SK-N-SH (cell line): ENCODE results near the gene PHEX. TPM values are rescaled to one million over a fixed set of nuclear protein-coding genes. Genes with fewer than 3 reads are reported as not detected.

ENCODE experiments used
- CTCF ChIA-PET: fragments of 300-600, 350-600 bp; formaldehyde crosslinking; extraction: SDS; loops from one replicate; lab custom pipeline; 2021; lab: Yijun Ruan, JAX
- POLR2A ChIA-PET: fragments of 350-600 bp; sonication (Branson Sonifier 250); formaldehyde crosslinking; extraction: SDS; loops from one replicate; lab custom pipeline; 2020; ENCODE audit warnings: antibody characterized with exemption, inconsistent platforms; lab: Yijun Ruan, JAX
- DNase-seq: peaks from one replicate; pipeline ENCODE4 v3.0.0; 2012
- H2AFZ ChIP-seq: fragments of 200-600 bp; sonication (generic); 2 replicates; pipeline ENCODE4 v1.8.1; 2016; ENCODE audit warnings: antibody characterized with exemption, mild to moderate bottlenecking, low read depth
- H3F3A ChIP-seq: fragments of 200-600 bp; sonication (generic); replicated peaks from 2 replicates; pipeline ENCODE3; 2016; ENCODE audit warnings: antibody characterized with exemption, mild to moderate bottlenecking; ENCODE audit not compliant: insufficient read depth
- H3K27ac ChIP-seq, 2 experiments: fragments of 200-500 bp in 1 of 2; fragments of 200-600 bp in 1 of 2; sonication (Bioruptor generic) in 1 of 2; sonication (generic), shearing (Covaris generic) in 1 of 2; 2 replicates each; pipeline versions ENCODE4 v1.5.1 to v1.6.1; 2014 to 2016; ENCODE audit warnings: low read depth in 2 of 2, inconsistent platforms in 1 of 2, low read length in 1 of 2, mild to moderate bottlenecking in 1 of 2, mixed read lengths in 1 of 2
- H3K27me3 ChIP-seq: fragments of 200-600 bp; sonication (generic), shearing (Covaris generic); 2 replicates; pipeline ENCODE4 v1.6.1; 2016; ENCODE audit warnings: mixed run types; ENCODE audit not compliant: insufficient read depth
- H3K36me3 ChIP-seq, 2 experiments: fragments of 200-500 bp in 1 of 2; fragments of 200-600 bp in 1 of 2; sonication (Bioruptor generic) in 1 of 2; sonication (generic) in 1 of 2; replicated peaks in 1 of 2; 2 replicates each; pipeline versions ENCODE3 to v1.5.1; 2014 to 2016; ENCODE audit warnings: low read length in 1 of 2, mild to moderate bottlenecking in 1 of 2; ENCODE audit not compliant: insufficient read depth in 2 of 2, control insufficient read depth in 1 of 2
- H3K4me1 ChIP-seq, 2 experiments: fragments of 200-500 bp in 1 of 2; fragments of 200-600 bp in 1 of 2; sonication (Bioruptor generic) in 1 of 2; sonication (generic), shearing (Covaris generic) in 1 of 2; 2 replicates each; pipeline versions ENCODE4 v1.5.1 to v1.6.1; 2014 to 2016; ENCODE audit warnings: low read depth in 1 of 2, low read length in 1 of 2, mixed run types in 1 of 2; ENCODE audit not compliant: insufficient read depth in 2 of 2, control insufficient read depth in 1 of 2
- H3K4me2 ChIP-seq: fragments of 200-600 bp; sonication (generic), shearing (Covaris generic); 2 replicates; pipeline ENCODE4 v1.6.1; 2017; ENCODE audit warnings: mixed run types
- H3K4me3 ChIP-seq, 2 experiments: fragments of 200-500 bp in 1 of 2; fragments of 200-600 bp in 1 of 2; sonication (Bioruptor generic) in 1 of 2; sonication (generic), shearing (Covaris generic) in 1 of 2; 2 replicates each; pipeline versions ENCODE4 v1.5.1 to v1.8.1; 2014 to 2016; ENCODE audit warnings: low read depth in 2 of 2, inconsistent platforms in 1 of 2, low read length in 1 of 2, mild to moderate bottlenecking in 1 of 2, mixed read lengths in 1 of 2, moderate library complexity in 1 of 2
- H3K79me2 ChIP-seq: fragments of 200-600 bp; sonication (generic); 2 replicates; pipeline ENCODE4 v1.8.1; 2017; ENCODE audit warnings: mild to moderate bottlenecking; ENCODE audit not compliant: insufficient read depth
- H3K9ac ChIP-seq: fragments of 200-600 bp; sonication (generic); 2 replicates; pipeline ENCODE4 v1.6.1; 2017; ENCODE audit warnings: mixed run types
- H3K9me2 ChIP-seq: fragments of 200-600 bp; sonication (generic); 2 replicates; pipeline ENCODE4 v1.6.1; 2017; ENCODE audit warnings: mixed run types
- H3K9me3 ChIP-seq: fragments of 200-600 bp; sonication (generic); 2 replicates; pipeline ENCODE4 v1.6.1; 2017; ENCODE audit warnings: mixed run types, mild to moderate bottlenecking, moderate library complexity
- H4K20me1 ChIP-seq: fragments of 200-600 bp; sonication (generic); 2 replicates; pipeline ENCODE4 v1.6.1; 2017; ENCODE audit warnings: mild to moderate bottlenecking, mixed run types; ENCODE audit not compliant: insufficient read depth
- ELF1 ChIP-seq: IDR thresholded peaks from 2 replicates; pipeline ENCODE4 v1.4.0; 2012
- FOXM1 ChIP-seq: IDR thresholded peaks from 2 replicates; pipeline ENCODE4 v1.4.0; 2012; ENCODE audit warnings: low read depth, mild to moderate bottlenecking
- NFIC ChIP-seq: IDR thresholded peaks from 2 replicates; pipeline ENCODE4 v1.4.0; 2012; ENCODE audit warnings: borderline replicate concordance
- POLR2AphosphoS5 ChIP-seq: IDR thresholded peaks from 2 replicates; pipeline ENCODE4 v1.6.1; 2012; ENCODE audit warnings: low read depth, low read length
- RAD21 ChIP-seq: IDR thresholded peaks from 2 replicates; pipeline ENCODE4 v1.6.1; 2012; ENCODE audit warnings: mild to moderate bottlenecking, low read length
- RCOR1 ChIP-seq: fragments of 150-350 bp; IDR thresholded peaks from 2 replicates; pipeline ENCODE4 v1.6.1; 2017; ENCODE audit warnings: antibody characterized with exemption, low read length
- SIN3A ChIP-seq: IDR thresholded peaks from 2 replicates; pipeline ENCODE4 v1.6.1; 2012; ENCODE audit warnings: low read depth, mild to moderate bottlenecking, low read length, moderate library complexity, borderline replicate concordance
- SMC3 ChIP-seq: IDR thresholded peaks from 2 replicates; pipeline ENCODE4 v1.6.1; 2012; ENCODE audit warnings: low read depth, low read length, improper control_type of control experiment
- TAF1 ChIP-seq: IDR thresholded peaks from 2 replicates; pipeline ENCODE4 v1.6.1; 2012; ENCODE audit warnings: low read depth, mild to moderate bottlenecking, low read length, moderate library complexity, borderline replicate concordance
- TCF12 ChIP-seq: IDR thresholded peaks from 2 replicates; pipeline ENCODE4 v1.4.0; 2012
- WGBS: methylation state at CpG from one replicate; pipeline ENCODE4 v1.1.6; 2017; ENCODE audit warnings: low lambda C conversion rate; 5-methylcytosine and 5-hydroxymethylcytosine counted together
- polyA plus RNA-seq, 3 experiments: library from polyadenylated mRNA; depleted of rRNA; stranded (reverse); fragments of >200 nt; gene quantifications; 2 replicates each; pipeline ENCODE4 v1.2.3, GENCODE V29; 2012
- TF ChIP-seq, protein P1 (sequence below): IDR thresholded peaks from 2 replicates; pipeline ENCODE4 v1.4.0; 2012; ENCODE audit warnings: low read depth, borderline replicate concordance
- TF ChIP-seq, protein P2 (sequence below): IDR thresholded peaks from 2 replicates; pipeline ENCODE4 v1.6.1; 2012; ENCODE audit warnings: mild to moderate bottlenecking, low read depth, low read length, moderate library complexity
- TF ChIP-seq, protein P3 (sequence below): fragments of 150-350 bp; IDR thresholded peaks from 2 replicates; pipeline ENCODE4 v1.6.1; 2016; ENCODE audit warnings: mild to moderate bottlenecking, low read depth, low read length
- TF ChIP-seq, protein P4 (sequence below): fragments of 200-600 bp; sonication (generic); IDR thresholded peaks from 2 replicates; pipeline ENCODE4 v1.6.1; 2017; ENCODE audit warnings: antibody characterized with exemption, mild to moderate bottlenecking, moderate library complexity

Gene PHEX
- polyA plus RNA-seq, 1 of the 3 experiments (the other 2 are of a cell fraction) = 0.35 TPM

DNA sequence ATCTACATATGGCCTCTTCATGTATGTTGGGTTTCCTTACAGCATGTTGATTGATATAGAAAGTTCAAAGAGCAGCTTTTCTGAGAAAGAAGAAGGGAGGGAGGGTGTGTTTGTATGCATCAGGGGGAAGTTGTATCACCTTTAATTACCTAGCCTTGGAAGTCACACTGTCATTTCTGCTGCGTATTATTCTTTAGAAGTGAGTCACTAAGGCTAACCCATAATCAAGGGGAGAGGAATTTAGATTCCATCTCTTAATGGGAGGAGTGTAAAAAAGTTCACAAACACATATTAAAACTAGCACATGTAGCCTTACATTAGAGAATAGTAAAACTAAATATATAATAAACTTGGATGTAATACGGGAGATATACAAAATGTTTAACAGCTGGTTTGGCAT is 154.0 kb downstream of the PHEX start:
- no peak overlapping the region for H2AFZ ChIP-seq
- no peak overlapping the region for H3K4me2 ChIP-seq
- no peaks in the 10 kb centered on the region for H3K9me3 ChIP-seq
- H3K79me2 ChIP-seq = no peaks in the 10 kb centered on the region
- H3K9me2 ChIP-seq = no peaks in the 10 kb centered on the region
- H3K27me3 ChIP-seq = no peaks in the 10 kb centered on the region
- H3K9ac ChIP-seq = no peak overlapping the region
- no peaks in the 10 kb centered on the region for H4K20me1 ChIP-seq
- H3K27ac ChIP-seq = no peak overlapping the region
- H3K4me1 ChIP-seq = no peaks in the 10 kb centered on the region
- CTCF ChIA-PET = interaction anchor here (1.7 kb wide), 1 partner anchor 201 kb away, joined by 3 read pairs; no protein-coding TSS in a partner anchor
- H3F3A ChIP-seq = no peaks in the 10 kb centered on the region
- no peak for DNase-seq
- POLR2A ChIA-PET = no interaction called here
- no peak overlapping the region for H3K4me3 ChIP-seq
- WGBS = 57% methylated on average over 2 of the region's 2 CpGs
- no peaks in the 10 kb centered on the region for H3K36me3 ChIP-seq
- TF ChIP-seq, protein P1, sequence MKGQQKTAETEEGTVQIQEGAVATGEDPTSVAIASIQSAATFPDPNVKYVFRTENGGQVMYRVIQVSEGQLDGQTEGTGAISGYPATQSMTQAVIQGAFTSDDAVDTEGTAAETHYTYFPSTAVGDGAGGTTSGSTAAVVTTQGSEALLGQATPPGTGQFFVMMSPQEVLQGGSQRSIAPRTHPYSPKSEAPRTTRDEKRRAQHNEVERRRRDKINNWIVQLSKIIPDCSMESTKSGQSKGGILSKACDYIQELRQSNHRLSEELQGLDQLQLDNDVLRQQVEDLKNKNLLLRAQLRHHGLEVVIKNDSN = no peak
- no peak for TF ChIP-seq RAD21
- TF ChIP-seq, protein P2, sequence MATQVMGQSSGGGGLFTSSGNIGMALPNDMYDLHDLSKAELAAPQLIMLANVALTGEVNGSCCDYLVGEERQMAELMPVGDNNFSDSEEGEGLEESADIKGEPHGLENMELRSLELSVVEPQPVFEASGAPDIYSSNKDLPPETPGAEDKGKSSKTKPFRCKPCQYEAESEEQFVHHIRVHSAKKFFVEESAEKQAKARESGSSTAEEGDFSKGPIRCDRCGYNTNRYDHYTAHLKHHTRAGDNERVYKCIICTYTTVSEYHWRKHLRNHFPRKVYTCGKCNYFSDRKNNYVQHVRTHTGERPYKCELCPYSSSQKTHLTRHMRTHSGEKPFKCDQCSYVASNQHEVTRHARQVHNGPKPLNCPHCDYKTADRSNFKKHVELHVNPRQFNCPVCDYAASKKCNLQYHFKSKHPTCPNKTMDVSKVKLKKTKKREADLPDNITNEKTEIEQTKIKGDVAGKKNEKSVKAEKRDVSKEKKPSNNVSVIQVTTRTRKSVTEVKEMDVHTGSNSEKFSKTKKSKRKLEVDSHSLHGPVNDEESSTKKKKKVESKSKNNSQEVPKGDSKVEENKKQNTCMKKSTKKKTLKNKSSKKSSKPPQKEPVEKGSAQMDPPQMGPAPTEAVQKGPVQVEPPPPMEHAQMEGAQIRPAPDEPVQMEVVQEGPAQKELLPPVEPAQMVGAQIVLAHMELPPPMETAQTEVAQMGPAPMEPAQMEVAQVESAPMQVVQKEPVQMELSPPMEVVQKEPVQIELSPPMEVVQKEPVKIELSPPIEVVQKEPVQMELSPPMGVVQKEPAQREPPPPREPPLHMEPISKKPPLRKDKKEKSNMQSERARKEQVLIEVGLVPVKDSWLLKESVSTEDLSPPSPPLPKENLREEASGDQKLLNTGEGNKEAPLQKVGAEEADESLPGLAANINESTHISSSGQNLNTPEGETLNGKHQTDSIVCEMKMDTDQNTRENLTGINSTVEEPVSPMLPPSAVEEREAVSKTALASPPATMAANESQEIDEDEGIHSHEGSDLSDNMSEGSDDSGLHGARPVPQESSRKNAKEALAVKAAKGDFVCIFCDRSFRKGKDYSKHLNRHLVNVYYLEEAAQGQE = no peak
- no peak for TF ChIP-seq ELF1
- TF ChIP-seq TAF1 = no peak

DNA sequence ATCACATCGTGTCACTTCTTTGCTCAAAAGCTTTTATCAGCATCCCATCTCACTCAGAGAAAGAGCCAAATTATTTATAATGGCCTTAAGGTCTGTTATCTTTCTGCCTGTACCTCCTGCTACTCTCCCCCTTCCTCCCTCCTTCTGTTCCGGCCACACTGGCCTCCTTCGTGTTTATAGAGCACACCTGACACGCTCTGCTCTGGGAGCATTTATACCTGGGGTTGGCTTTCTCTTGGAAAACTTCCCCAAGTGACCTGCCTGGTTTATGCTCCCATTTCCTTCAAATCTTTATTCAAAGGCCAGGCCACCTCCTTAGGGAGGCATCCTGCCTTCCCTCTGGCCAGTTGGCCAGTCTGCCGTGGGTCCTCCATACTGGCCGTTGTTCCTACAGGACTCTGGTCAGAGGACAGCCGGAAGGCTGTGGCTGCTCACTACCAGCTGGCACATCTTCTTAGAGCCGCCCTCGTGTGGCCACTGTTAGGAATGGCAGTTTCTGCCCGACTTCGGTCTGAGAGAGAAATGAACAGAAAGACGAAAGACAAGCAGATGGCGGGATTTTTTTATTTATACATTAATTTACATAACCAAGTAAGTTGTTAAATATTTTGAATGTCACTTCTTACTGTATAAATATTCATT is 160.4 kb downstream of the PHEX start:
- Histone ChIP-seq H4K20me1 (no peaks in the 10 kb centered on the region), H3K36me3 (no peaks in the 10 kb centered on the region), H3F3A (no peaks in the 10 kb centered on the region), H3K9ac (no peak overlapping the region), H3K4me1 (no peaks in the 10 kb centered on the region), H3K4me2 (0 out of 2 replicates have a peak overlapping the region, but pooled peaks have one; percentile 2), H3K79me2 (no peaks in the 10 kb centered on the region), H3K9me3 (no peaks in the 10 kb centered on the region), H3K4me3 (peak overlapping the region in 1 of 2 experiments; percentile 35; a peak in 1 of 4 replicates), H3K27ac (no peak overlapping the region), H3K9me2 (no peaks in the 10 kb centered on the region), H3K27me3 (no peaks in the 10 kb centered on the region), H2AFZ (0 out of 2 replicates have a peak overlapping the region, but pooled peaks have one; percentile 48)
- DNase-seq = peak; percentile 47
- ChIA-PET CTCF (interaction anchor here (0.7 to 2.4 kb wide), 7 partner anchors 14 to 214 kb away, joined by 3 to 10 read pairs (median 4); no protein-coding TSS in a partner anchor), POLR2A (no interaction called here)
- 16% methylated on average over 13 of the region's 13 CpGs for WGBS
- TF ChIP-seq, protein P3, sequence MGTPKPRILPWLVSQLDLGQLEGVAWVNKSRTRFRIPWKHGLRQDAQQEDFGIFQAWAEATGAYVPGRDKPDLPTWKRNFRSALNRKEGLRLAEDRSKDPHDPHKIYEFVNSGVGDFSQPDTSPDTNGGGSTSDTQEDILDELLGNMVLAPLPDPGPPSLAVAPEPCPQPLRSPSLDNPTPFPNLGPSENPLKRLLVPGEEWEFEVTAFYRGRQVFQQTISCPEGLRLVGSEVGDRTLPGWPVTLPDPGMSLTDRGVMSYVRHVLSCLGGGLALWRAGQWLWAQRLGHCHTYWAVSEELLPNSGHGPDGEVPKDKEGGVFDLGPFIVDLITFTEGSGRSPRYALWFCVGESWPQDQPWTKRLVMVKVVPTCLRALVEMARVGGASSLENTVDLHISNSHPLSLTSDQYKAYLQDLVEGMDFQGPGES = no peak
- TF ChIP-seq SIN3A (no peak), RAD21 (peak; percentile 65), RCOR1 (no peak), SMC3 (peak; percentile 76), POLR2AphosphoS5 (no peak), FOXM1 (no peak), TCF12 (peak; percentile 45; the same call in 1 of the 2 replicates), ELF1 (no peak), NFIC (no peak)
- TF ChIP-seq, protein P4, sequence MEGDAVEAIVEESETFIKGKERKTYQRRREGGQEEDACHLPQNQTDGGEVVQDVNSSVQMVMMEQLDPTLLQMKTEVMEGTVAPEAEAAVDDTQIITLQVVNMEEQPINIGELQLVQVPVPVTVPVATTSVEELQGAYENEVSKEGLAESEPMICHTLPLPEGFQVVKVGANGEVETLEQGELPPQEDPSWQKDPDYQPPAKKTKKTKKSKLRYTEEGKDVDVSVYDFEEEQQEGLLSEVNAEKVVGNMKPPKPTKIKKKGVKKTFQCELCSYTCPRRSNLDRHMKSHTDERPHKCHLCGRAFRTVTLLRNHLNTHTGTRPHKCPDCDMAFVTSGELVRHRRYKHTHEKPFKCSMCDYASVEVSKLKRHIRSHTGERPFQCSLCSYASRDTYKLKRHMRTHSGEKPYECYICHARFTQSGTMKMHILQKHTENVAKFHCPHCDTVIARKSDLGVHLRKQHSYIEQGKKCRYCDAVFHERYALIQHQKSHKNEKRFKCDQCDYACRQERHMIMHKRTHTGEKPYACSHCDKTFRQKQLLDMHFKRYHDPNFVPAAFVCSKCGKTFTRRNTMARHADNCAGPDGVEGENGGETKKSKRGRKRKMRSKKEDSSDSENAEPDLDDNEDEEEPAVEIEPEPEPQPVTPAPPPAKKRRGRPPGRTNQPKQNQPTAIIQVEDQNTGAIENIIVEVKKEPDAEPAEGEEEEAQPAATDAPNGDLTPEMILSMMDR = peak; percentile 87
